SK-N-SH treated with all-trans-retinoic acid at 6 μM for 48 hours (cell line): ENCODE measurements around the gene AIDA.

Experiments used
- ATAC-seq: fragments of 200-7000 bp; cut with Tn5 transposase; 3 replicates; pipeline ENCODE4 v1.9.1; 2020; ENCODE audit warnings: mild to moderate bottlenecking, moderate library complexity
- ARNTL ChIP-seq: fragments of 450-650 bp; formaldehyde crosslinking; IDR thresholded peaks from 2 replicates; pipeline ENCODE4 v1.5.0; 2020; ENCODE audit warnings: low read depth, mild to moderate bottlenecking, moderate library complexity, borderline replicate concordance
- BACH2 ChIP-seq: fragments of 250-450 bp; sonication (Bioruptor Pico); IDR thresholded peaks from 2 replicates; pipeline ENCODE4 v1.9.0; 2021; ENCODE audit warnings: mild to moderate bottlenecking, borderline replicate concordance
- CREB5 ChIP-seq: fragments of 250-450 bp; sonication (Bioruptor Pico); IDR thresholded peaks from 2 replicates; pipeline ENCODE4 v1.5.1; 2020; ENCODE audit warnings: low read depth, mild to moderate bottlenecking, moderate library complexity
- CSDC2 ChIP-seq: fragments of 250-450 bp; sonication (Bioruptor Pico); IDR thresholded peaks from 2 replicates; pipeline ENCODE4 v1.5.0; 2020; ENCODE audit warnings: mild to moderate bottlenecking, moderate library complexity
- CSRNP3 ChIP-seq: fragments of 250-450 bp; sonication (Bioruptor Pico); IDR thresholded peaks from 2 replicates; pipeline ENCODE4 v1.5.1; 2021; ENCODE audit warnings: mild to moderate bottlenecking, moderate library complexity
- ESRRG ChIP-seq: fragments of 250-450 bp; sonication (Bioruptor Pico); IDR thresholded peaks from 2 replicates; pipeline ENCODE4 v1.6.1; 2021; ENCODE audit warnings: mild to moderate bottlenecking
- GLIS3 ChIP-seq: fragments of 250-450 bp; sonication (Bioruptor Pico); IDR thresholded peaks from 2 replicates; pipeline ENCODE4 v1.5.0; 2020; ENCODE audit warnings: mild to moderate bottlenecking, moderate library complexity
- ISL1 ChIP-seq: fragments of 250-450 bp; sonication (Bioruptor Pico); IDR thresholded peaks from 2 replicates; pipeline ENCODE4 v2.1.2; 2022; ENCODE audit warnings: mild to moderate bottlenecking, moderate library complexity
- OSR1 ChIP-seq: fragments of 250-450 bp; sonication (Bioruptor Pico); IDR thresholded peaks from 2 replicates; pipeline ENCODE4 v1.8.0; 2022; ENCODE audit warnings: moderate library complexity, mild to moderate bottlenecking, inconsistent platforms
- PATZ1 ChIP-seq: fragments of 250-450 bp; sonication (Bioruptor Pico); IDR thresholded peaks from 2 replicates; pipeline ENCODE4 v1.8.0; 2020; ENCODE audit warnings: mild to moderate bottlenecking, moderate library complexity, borderline replicate concordance
- POU6F1 ChIP-seq: fragments of 250-450 bp; sonication (Bioruptor Pico); IDR thresholded peaks from 2 replicates; pipeline ENCODE4 v1.8.0; 2021; ENCODE audit warnings: low read depth, mild to moderate bottlenecking, moderate library complexity, borderline replicate concordance
- PPARA ChIP-seq: fragments of 250-450 bp; sonication (Bioruptor Pico); IDR thresholded peaks from 2 replicates; pipeline ENCODE4 v1.5.0; 2020; ENCODE audit warnings: mild to moderate bottlenecking, borderline replicate concordance
- RARB ChIP-seq: fragments of 250-450 bp; sonication (Bioruptor Pico); IDR thresholded peaks from 2 replicates; pipeline ENCODE4 v1.8.0; 2021; ENCODE audit warnings: mild to moderate bottlenecking, moderate library complexity
- SNAI2 ChIP-seq: fragments of 250-450 bp; sonication (Bioruptor Pico); IDR thresholded peaks from 2 replicates; pipeline ENCODE4 v1.5.0; 2020; ENCODE audit warnings: mild to moderate bottlenecking, moderate library complexity
- TCF4 ChIP-seq: fragments of 250-450 bp; sonication (Bioruptor Pico); IDR thresholded peaks from 2 replicates; pipeline ENCODE4 v1.8.0; 2021; ENCODE audit warnings: mild to moderate bottlenecking, moderate library complexity, borderline replicate concordance
- TOX ChIP-seq: fragments of 250-450 bp; sonication (Bioruptor Pico); IDR thresholded peaks from 2 replicates; pipeline ENCODE4 v1.8.0; 2021; ENCODE audit warnings: mild to moderate bottlenecking, moderate library complexity, borderline replicate concordance
- ZC3H10 ChIP-seq: fragments of 250-450 bp; sonication (Bioruptor Pico); IDR thresholded peaks from 2 replicates; pipeline ENCODE4 v1.5.1; 2021; ENCODE audit warnings: mild to moderate bottlenecking, moderate library complexity
- ZFP3 ChIP-seq: fragments of 250-450 bp; sonication (Bioruptor Pico); IDR thresholded peaks from 2 replicates; pipeline ENCODE4 v1.5.0; 2020; ENCODE audit warnings: mild to moderate bottlenecking, moderate library complexity
- ZFP30 ChIP-seq: fragments of 450-650 bp; formaldehyde crosslinking; IDR thresholded peaks from 2 replicates; pipeline ENCODE4 v1.5.0; 2022; ENCODE audit warnings: mild to moderate bottlenecking, moderate library complexity
- ZNF565 ChIP-seq: fragments of 450-650 bp; formaldehyde crosslinking; conservative IDR thresholded peaks from 2 replicates; pipeline ENCODE4 v1.5.0; 2020; ENCODE audit warnings: low read depth, mild to moderate bottlenecking, moderate library complexity
- ZNF70 ChIP-seq: fragments of 450-650 bp; formaldehyde crosslinking; IDR thresholded peaks from 2 replicates; pipeline ENCODE4 v1.5.0; 2020; ENCODE audit warnings: mild to moderate bottlenecking, moderate library complexity
- ZNF8 ChIP-seq: fragments of 450-650 bp; formaldehyde crosslinking; IDR thresholded peaks from 2 replicates; pipeline ENCODE4 v1.5.0; 2020; ENCODE audit warnings: mild to moderate bottlenecking, moderate library complexity

Gene AIDA

GRCh38 chr1:222670110-222670509, 42.2 kb downstream of the AIDA start (continued):
- TF ChIP-seq CREB5 (CRISPR knock-in tag) (no peak), ISL1 (no peak), SNAI2 (no peak), ARNTL (CRISPR knock-in tag) (no peak)
- TF ChIP-seq, all 23 proteins: peak for 0

GRCh38 chr1:222669107-222669506, 43.2 kb downstream of the AIDA start:
- ATAC-seq = peak; percentile 67

- peak; percentile 71 for ATAC-seq
Measured at GRCh38 chr1:222668184-222668583, 44.1 kb downstream of the AIDA start.

GRCh38 chr1:222665964-222666363, 46.3 kb downstream of the AIDA start:
- no peak for ATAC-seq
- no peak for TF ChIP-seq ISL1
- TF ChIP-seq ESRRG (CRISPR knock-in tag) = no peak
- no peak for TF ChIP-seq TOX (CRISPR knock-in tag)
- TF ChIP-seq OSR1 (CRISPR knock-in tag) = no peak
- no peak for TF ChIP-seq ZC3H10 (CRISPR knock-in tag)
- TF ChIP-seq GLIS3 = no peak
- no peak for TF ChIP-seq TCF4 (CRISPR knock-in tag)
- no peak for TF ChIP-seq POU6F1
- no peak for TF ChIP-seq CREB5 (CRISPR knock-in tag)
- TF ChIP-seq PATZ1 (CRISPR knock-in tag) = no peak
- no peak for TF ChIP-seq ZNF8 (CRISPR knock-in tag)
- TF ChIP-seq ZNF70 (CRISPR knock-in tag) = no peak
- no peak for TF ChIP-seq ARNTL (CRISPR knock-in tag)

GRCh38 chr1:222663431-222663934, 48.8 kb downstream of the AIDA start:
- ATAC-seq = no peak
- TF ChIP-seq TOX (CRISPR knock-in tag) (no peak), PPARA (no peak), GLIS3 (no peak), PATZ1 (CRISPR knock-in tag) (no peak), ESRRG (CRISPR knock-in tag) (no peak), BACH2 (CRISPR knock-in tag) (no peak), ISL1 (no peak), CSRNP3 (CRISPR knock-in tag) (no peak), CREB5 (CRISPR knock-in tag) (no peak), OSR1 (CRISPR knock-in tag) (no peak), RARB (CRISPR knock-in tag) (no peak), CSDC2 (CRISPR knock-in tag) (no peak), ZFP30 (no peak), ZNF565 (CRISPR knock-in tag) (no peak), ZFP3 (CRISPR knock-in tag) (no peak), ARNTL (CRISPR knock-in tag) (no peak), SNAI2 (no peak)
